ENCODE measurements around the gene FANCB.

Gene FANCB

DNA sequence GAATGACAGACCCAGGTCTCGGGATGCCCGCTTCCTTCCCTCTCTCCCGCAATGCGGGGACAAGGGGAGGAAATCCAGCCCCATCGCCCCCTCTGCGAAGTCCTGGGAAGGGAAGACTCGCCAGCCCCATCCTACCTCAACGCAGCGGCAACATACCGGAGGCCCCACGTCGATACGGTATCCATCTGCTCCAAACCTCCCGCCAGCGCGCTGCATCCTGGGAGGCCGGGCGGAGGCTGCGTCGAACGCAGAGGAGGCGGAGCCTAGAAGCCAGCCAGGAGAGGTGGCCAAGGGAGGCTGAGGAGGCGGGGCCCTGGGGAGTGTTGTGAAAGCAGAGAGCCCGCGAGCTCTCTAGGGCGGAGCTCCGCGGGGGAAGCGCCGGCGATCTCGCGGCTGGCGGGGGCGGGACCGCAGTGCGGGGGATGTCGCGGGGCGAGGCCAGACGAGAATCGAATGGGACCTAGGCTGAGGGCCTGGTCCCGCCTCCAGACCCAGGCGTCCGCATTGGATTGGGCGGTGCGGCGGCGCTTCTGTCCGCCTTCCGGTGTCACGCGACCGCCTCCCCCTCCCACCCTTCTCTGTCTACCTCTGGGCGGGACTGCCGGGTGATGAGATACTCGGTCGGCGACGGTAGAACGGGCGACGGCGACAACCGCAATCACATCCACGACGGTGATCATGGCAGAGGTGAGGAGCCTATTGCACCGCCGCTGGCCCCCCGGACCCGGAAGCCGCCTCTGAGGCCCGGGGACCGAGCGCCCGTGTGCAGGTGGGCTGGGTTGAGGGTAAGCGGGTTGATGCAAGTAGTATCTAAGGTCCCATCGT, at the start of gene FANCB, which contains the start of gene MOSPD2:
TSS of gene FANCB (minus strand) at position 219 of the 825 bp plus-strand sequence. CDS start 7,559 bp downstream, outside the sequence.
TSS of gene MOSPD2 (plus strand) at position 571 of the 825 bp plus-strand sequence. CDS start at position 679, 108 bp downstream.
- DNase-seq, result peak; percentile 93

DNA sequence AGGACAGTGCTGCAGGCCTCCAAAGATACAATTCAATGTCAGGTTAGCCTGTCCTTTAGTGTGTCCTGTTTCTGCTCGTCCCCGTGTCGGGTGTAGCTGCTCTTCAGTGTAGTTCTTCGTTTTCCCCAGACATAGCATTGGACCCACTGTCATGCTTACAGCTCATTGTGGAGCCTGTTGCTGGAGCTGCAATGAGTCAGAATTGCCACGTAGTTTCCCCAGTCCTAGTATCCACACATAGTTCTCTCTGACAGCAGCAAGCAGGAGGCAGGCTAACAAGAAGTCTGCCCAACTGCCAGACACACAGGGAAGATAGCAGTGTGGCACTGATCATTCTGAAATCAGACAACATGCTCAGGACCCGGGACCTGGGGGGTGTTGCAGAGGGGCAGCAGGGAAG, 49.6 kb upstream of the FANCB start:
- DNase-seq, result no peak

DNA sequence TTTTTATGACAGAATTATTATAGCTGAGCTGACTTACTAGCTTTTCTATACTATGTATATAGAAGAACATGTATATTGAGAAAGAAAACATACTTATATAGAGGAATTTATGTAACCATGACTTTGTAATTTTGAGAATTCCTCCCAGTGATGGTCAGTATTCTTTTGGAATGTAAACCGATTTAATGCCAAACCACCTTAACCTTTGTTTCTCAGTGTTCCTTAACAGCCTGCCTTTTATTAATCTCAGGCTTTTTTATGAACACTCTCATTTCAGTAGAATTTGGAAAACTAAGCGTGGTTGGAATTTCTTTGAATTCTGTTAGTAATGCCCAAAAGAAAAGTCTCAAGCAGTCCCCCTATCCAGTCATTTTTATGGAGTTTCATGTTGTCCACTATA, 47.3 kb upstream of the FANCB start:
- no peak for DNase-seq

DNA sequence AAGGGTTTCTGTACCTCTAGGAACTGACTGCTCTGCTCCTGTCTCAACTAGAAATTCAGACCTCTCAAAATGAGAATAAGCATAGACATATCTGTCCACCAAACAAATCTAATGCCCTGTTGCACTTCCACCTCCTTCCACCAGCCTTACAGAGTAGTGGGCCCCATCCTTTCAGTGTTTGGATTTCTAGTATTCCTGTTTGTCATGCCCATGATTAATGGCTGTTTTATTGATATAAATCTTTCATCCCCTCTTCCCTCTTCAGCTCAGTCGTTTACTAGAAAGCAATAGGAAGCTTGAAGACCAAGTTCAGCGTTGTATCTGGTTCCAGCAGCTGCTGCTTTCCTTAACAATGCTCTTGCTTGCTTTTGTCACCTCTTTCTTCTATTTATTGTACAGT, 46.5 kb upstream of the FANCB start:
- no peak for DNase-seq

DNA sequence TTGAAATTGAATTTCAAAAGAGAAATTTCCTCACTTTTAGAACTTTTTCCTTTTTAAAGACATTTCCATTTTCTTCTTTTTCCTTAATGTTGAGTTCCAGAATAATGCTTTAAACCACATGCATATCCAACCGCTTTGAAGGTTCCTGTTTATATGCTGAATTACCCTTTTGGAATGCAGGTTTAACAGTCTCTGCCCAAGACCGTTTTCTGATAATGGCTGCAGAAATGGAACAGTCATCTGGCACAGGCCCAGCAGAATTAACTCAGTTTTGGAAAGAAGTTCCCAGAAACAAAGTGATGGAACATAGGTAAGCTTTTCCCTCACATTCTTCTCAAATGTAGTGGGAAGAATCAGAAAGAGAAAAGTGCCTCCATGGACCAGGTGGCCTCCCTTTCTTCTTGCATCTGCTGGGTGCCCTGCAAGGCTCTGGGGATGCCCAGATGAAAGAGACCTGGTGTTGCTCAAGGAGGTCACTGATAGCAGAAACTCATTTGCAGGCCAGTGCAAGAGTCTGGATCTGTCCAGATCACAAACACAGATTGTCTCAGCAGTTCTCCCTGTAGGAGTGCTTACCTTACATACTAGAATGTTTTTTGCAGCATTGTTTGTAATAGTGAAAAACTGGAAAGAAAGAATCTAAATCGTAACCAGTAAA, 43.3 kb upstream of the FANCB start:
- DNase-seq, result no peak

DNA sequence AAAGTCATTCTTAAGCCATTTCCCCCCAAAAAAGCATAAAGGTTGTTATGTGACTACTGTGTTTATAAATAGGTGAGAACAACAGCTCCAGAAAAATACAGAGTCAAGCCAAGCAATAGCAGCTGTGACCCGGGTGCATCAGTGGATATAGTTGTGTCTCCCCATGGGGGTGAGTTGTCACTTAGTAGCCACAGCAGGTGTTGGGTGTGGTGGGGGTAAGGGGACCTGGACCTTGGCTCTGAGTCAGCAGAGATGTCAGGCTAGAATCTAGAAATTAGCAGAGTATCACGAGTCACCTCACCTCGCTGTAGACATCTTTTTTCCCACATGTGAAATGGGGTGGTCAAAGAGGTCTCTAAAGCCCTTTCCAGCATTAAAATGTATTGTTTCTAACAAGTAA, 42.7 kb upstream of the FANCB start:
- DNase-seq, result no peak

DNA sequence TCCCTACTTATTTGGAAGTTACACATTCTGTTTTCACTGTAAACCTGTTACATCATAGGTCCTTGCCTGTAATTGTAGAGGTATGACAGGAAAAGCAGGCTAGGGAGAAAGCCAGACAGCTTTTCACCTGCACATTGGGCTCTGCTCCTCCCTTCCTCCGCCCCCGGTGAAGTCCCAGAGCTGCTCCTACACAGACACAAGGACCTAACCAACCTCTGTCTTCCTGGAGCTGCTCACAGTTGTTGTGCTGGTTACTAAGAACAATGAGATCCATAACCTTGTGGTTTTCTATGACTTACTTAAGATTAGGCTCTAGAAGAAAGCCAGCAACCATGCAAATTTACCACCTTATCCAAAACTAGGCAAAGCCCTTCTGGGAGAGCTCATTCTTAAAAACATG, 40.4 kb upstream of the FANCB start:
- DNase-seq, result no peak

DNA sequence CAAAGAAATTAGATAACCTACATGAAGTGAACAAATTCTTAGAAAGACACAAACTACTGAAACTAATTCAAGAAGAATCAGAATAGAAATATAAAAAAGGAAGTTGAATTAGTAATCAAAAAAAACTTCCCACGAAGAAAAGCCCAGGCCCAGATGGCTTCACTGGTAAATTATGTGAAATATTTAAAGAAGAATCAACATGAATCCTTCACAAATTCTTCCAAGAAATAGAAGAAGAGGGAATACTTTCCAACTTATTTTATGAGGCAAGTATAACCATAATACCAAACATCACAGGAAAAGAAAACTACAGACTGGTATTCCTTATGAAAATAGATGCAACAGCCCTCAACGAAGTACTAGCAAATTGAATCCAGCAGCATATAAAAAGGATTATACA, 31.0 kb upstream of the FANCB start:
- no peak for DNase-seq

DNA sequence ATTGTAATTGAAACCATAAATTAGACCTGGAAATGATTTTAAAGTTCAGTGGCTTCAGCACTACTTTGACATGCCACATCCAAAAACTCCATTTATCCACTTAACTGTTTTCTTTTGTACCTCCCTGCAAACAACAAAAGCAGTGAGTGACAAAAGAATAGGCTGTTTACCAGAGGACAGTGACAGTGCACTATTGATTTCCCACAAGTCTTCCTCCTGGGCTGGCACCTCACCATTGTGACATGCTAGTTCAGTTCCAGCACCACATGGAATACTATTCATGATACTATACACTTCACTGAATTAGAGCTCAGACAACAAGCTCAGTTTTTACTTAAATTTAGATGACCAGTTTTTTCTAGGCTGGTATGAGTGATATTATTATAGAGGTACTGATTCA, 29.7 kb upstream of the FANCB start:
- DNase-seq, result no peak

DNA sequence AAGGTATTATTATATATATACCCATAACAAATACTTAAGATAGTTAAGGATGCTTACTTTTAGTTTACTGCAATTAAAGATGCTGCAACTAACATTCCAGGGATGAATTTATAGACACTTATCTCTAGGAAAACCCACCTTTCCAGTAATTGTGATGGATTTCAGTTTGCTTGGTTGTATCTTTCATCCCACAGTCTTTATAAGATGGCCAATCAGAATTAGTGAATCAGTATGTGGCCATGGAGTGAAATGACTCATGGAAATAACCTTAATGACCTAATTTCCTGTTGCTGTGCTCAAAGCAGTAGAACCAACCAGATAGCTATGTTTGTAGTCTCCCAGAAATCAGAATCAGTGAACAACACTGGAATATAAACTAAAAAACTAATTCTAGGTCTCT, 26.7 kb upstream of the FANCB start:
- DNase-seq, result no peak

DNA sequence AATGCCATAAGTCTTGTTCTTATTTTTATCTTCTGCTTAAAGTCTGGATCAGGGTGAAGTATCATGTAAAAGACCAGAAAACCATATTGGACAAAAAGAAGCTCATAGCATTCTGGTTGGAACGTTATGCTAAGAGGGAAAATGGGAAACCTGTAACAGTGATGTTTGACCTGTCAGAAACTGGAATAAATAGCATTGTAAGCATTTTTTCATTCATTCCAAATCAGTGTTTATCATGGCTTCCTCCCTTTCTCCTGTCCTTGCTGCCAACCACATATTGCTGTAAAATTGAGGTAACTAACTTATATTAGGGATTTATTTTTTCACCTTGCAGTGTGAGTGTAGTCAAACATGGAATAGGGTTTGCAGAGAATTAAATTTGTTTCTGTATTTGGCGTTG, 24.2 kb upstream of the FANCB start:
- no peak for DNase-seq

DNA sequence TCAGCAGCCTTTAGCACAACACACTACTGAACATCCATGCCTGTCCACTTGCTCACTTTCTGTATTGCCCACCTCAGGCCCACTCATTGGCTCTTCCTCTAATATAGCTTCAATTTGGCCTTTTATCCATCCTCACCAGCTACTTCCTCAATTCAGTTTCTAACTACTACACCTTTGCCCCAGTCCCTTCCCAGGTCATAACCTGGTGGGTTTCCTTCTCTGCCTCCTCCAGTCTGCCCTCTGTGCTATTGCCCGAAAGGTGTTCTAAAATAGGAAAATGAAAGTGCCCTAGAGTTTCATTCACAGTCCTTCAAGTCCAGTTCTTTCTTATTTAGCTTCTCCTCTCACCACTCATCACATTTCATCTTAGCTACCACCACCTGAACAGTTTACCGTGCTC, 23.4 kb upstream of the FANCB start:
- DNase-seq, result no peak

DNA sequence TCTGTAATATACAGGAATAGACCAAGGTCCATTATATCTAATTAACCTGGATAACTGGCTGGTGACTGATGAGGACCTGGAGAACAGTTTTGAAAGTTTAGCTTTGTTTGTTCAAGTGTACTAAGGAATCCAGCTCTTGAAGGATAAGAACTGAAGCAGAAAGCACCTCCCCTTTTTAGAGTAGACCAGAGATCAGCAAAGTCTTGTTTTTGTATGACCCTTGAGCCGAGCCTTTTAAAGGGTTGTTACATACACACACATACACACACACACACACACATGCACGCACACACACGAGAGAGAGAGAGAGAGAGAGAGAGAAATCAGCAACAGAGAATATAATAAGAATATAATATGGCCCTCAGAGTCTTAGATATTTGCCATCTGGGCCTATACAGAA, 13.4 kb upstream of the FANCB start:
- DNase-seq, result no peak

DNA sequence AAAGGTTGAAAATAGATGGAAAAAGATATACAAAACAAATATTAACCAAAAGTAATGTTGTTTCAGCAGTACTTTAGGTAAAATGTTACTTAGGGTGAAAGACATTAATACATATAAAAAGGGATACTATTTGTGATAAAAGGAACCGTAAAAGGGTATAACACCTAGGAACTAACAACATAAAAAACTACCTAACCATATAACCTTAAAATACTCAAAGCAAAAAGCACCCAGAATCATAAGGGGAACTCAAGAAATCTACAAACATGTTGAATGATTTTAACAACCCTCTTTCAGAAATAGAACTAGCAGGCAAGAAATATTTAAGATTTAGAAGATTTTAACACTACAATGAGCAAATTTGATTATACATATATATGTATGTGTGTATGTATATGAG, 11.8 kb upstream of the FANCB start:
- DNase-seq, result no peak

DNA sequence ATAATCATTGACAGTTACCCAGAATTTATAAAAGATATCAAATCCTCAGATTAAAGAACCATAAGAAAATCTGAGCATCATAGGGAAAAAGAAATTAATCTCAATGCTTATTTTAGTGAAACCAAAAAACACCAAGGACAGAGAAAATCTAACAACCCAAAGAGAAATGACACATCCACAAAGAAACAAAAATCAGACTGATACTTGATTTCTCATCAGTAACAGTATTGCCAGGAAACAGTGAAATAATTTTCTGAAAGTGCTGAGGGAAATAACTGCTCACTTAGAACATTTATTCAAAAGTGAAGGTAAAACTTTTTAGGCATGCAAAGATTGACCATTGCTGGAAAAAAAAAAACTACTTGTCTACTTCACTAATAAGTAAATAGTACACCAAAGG, 11.0 kb upstream of the FANCB start:
- no peak for DNase-seq

DNA sequence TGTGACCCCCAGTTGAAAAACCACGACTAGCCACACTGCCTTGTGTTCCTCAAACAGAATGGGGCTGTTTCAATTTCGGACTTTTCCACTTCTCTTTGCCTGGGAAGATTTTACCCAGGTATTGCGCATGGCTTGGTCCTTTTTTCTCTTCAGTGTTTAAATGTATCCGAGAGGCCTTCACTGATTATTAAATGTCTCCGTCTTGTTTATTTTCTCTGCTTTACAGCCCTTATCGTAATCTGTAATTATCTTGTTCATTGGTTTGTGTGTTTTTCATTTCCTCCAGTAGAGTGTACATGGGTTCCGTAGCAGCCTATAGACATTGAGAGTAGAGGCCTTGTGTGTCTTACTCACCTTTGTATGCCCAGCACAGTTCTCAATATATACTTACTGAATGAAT, 2.8 kb upstream of the FANCB start:
- no peak for DNase-seq

DNA sequence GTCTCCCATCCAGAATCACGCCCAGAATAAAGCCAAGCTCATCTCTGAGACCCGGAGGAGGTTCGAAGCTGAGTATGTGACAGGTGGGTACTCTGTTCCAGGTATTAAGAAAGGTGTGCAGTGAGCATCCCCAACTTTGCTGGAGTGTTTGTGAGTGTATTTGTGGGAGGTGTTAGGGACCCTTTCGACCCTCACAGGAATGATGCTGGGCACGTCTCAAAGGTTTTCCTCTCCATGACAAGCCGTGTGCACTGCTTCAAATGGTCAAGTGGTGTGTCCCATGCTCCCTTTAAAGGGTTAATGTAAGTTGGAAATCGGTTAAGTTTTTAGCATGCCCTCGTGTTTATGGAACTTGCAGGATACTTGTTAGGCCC, 794 bp upstream of the FANCB start:
- DNase-seq, result no peak

DNA sequence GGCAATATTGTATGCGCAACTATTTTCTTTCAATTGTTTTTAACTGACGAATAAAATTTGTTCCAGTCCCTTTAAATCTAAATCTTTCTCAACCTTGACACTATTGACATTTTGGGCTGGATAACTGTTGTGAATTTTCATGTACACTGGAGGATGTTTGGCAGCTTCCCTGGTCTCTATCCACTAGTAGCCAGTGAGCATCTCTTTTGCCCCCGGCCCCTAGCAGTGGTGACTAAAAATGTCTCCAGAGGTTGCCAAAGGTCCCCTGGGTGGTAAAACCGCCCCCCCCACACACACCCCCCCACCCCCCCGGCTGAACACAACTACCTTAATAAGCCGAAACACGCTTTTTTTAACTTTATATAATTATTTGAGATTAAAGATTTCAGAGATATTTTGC, 514 bp downstream of the FANCB start:
- DNase-seq, result no peak

DNA sequence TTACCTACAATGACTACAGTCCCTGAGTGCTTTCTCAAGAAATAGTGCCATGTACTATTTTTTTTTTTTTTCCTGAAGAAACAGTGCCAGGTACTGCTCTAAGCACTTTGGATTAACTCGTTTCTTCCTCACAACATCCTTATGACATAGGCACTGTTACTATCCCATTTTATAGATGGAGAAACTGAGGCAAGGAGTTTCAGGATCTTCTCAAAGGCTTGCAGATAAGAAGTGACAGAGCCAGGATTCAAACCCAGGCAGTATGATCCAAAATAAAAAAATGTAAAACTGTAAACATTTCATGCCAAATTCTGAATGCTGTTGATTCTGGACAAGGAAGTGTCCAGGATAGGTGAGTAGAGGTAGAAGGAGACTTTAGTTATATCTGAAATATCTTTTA, 1.1 kb downstream of the FANCB start:
- DNase-seq, result no peak

DNA sequence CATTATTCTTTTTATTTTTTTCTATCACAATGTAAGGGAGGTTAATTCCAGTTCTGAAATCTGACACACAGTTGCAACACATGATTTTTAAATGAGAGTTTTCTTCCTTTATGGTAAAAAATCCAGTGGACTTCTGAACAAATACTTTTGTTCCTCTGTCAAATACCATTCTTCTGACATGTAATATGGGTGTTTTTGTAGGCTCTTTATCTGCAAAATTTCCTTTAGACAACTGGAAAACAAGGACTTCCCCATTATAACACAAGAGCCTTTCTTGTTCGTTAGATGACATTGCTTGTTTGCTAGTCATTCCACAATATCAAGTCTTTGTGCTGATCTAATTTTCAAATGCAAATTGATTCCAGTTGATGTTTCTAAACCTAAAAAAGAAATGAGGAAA, 7.7 kb downstream of the FANCB start:
- DNase-seq, result no peak

DNA sequence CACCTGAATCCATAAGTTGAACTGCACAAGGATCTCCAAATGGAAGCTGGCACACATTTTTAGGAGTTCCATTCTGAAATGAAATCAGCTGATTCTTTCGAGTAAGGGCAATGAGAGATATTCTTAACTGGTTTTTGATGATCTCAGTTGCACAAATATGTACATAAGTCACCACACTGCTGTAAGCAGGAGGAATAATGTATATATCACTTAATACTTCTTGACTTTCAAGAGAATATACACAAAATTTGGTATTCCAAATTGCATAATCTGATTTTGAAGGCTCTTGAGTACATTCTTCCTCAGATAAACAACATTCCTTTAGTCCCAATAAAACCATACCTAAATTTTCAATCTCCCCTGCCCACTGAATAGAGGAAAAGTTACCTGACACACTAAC, 8.2 kb downstream of the FANCB start:
- no peak for DNase-seq

DNA sequence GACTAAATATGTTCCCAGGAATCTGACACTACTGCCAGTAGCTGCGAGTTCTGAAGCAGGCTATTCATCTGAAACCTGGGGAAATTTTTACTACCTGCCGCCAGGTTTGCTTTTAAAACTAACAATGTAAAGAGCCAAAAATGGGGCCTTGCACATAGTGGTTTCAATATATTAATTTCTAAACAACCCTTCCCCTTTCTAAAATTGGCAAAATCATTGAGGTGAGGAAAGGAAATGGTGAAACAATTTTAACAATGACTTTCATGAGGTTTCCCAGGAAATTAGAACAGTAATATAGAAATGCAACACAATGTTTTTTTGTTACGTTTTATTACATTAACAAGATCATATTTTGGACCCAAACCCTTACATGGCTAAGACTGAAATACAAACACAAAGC, 21.3 kb downstream of the FANCB start:
- no peak for DNase-seq

DNA sequence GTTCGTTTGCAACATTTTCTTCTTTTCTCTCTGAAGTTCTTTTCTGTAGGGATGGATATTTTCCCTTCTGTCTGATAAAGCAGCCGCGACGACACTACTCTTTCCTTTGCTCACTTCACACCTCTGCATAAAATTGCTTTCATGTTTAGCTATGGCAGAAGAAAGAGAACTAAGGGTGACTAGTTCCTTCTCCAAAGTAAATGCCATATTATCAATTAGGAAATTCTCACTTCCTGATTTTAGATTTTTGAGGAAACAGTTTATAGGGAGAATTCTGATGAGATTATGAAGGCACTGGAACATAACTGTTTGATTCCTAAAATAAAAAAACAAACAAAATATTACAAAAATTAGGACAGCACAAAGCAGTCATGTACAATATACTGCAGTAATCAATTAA, 29.2 kb downstream of the FANCB start:
- no peak for DNase-seq

DNA sequence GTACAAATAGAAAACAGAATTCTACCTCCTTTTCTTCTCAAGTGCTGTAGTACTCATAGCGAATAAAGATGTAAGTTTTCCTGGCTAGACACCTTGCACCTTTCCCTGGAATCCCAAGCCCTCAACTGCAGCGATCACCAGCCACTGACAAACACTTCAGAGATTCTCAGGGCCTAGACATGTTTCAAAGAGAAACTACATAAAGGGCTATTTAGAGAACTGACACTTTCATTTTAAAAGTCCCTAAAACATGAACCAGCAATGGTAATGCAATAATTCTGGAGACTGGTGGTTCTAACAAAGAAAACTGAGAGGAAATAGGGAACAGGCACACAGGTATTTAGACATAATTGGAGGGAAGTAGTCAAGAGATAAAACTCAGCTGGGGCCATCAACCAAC, 35.7 kb downstream of the FANCB start:
- DNase-seq, result no peak

DNA sequence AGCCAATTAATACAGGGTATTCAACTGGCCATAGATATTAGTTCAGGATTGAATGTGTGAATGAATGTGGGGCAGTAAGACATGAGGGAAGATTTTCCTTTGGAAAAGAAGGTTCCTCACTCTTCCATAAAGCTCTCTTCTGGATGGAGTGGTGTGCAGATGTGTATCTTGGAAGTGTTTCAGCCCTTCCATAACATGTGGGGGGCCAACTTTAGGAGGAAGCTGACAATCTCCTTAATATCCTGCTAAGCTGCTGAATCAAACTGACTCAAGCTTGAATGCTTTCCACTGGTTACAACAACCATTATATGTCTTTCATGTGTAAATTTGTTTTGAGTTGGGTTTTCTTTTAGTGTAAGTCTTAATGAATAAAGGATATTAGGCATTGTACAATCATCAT, 40.3 kb downstream of the FANCB start:
- DNase-seq, result no peak
